Measurements from ENCODE around the gene NT5DC1. TPM values are rescaled to one million over a fixed set of nuclear protein-coding genes. Genes with fewer than 3 reads are reported as not detected.

The NT5DC1 gene
- total and polyA plus RNA-seq, 2 donors (not counting 1 experiment from before 2014, with no cell fraction given), result 26.4 to 54.8 TPM

- Mint-ChIP-seq H3K27ac (no peak overlapping the region), H3K4me1 (peaks cover 6% of the 10 kb centered on the region), H3K4me3 (no peak overlapping the region), H3K9me3 (ENCODE audit: insufficient read depth) (no peaks in the 10 kb centered on the region), H3K27me3 (no peaks in the 10 kb centered on the region)
- intact Hi-C loops (cut with micrococcal nuclease), result loop anchor here (1.0 to 5.0 kb wide), 4 partner anchors 155 to 360 kb away; no protein-coding TSS in a partner anchor
- H3K9me3 ChIP-seq (ENCODE audit: control extremely low read depth in 1 of 3, control insufficient read depth in 2 of 3, insufficient read depth in 1 of 3, low read length in 2 of 3), result no peaks in the 10 kb centered on the region
- ATAC-seq (ENCODE audit: low read depth) (no peak), DNase-seq (no peak)
- H3K27me3 ChIP-seq (replicated peaks in 1 of 4; ENCODE audit: control extremely low read depth in 1 of 4, control insufficient read depth in 3 of 4, insufficient read depth in 4 of 4, low read length in 3 of 4), result no peaks in the 10 kb centered on the region
- H2AFZ ChIP-seq (ENCODE audit: insufficient read depth, low read depth, low read length, poor library complexity, severe bottlenecking), result no peak overlapping the region
- H3K4me3 ChIP-seq (ENCODE audit: control extremely low read depth in 1 of 5, extremely low read depth in 1 of 5, insufficient read depth in 1 of 5, low read depth in 2 of 5, low read length in 4 of 5), result no peak overlapping the region
- H3K36me3 ChIP-seq (replicated peaks in 1 of 2; ENCODE audit: control extremely low read depth in 1 of 2, control insufficient read depth in 1 of 2, extremely low read depth in 1 of 2, insufficient read depth in 2 of 2, low read length in 1 of 2), result no peaks in the 10 kb centered on the region
- TF ChIP-seq EZH2 (IDR thresholded peaks at IDR 0.05; ENCODE audit: borderline replicate concordance, insufficient read depth, low read depth, low read length, poor library complexity, severe bottlenecking) (no peak), CTCF (IDR thresholded peaks at IDR 0.05) (no peak)
- H4K20me1 ChIP-seq (ENCODE audit: control insufficient read depth, insufficient read depth, low read length, poor library complexity, severe bottlenecking), result no peaks in the 10 kb centered on the region
- H3K4me1 ChIP-seq (ENCODE audit: control insufficient read depth in 2 of 2, insufficient read depth in 2 of 2, low read length in 2 of 2), result no peaks in the 10 kb centered on the region
- no CpG with 5 or more reads among the region's 1 CpG for WGBS (ENCODE audit: insufficient coverage)
- no peak overlapping the region for H3K9ac ChIP-seq (ENCODE audit: low read length)
- H3K4me2 ChIP-seq (replicated peaks; ENCODE audit: low read depth, low read length, poor library complexity, severe bottlenecking), result no peak overlapping the region
- CTCF ChIA-PET, result interaction anchor here (0.6 to 7.9 kb wide), 56 partner anchors 8 to 402 kb away, joined by 3 to 151 read pairs (median 6); partner anchors contain the start of genes CALHM4, CALHM5, RWDD1 and TSPYL1
- POLR2A ChIA-PET, result no interaction called here
- H3K27ac ChIP-seq (ENCODE audit: low read length in 2 of 2), result no peak overlapping the region
- peaks cover 22% of the 10 kb centered on the region for H3K79me2 ChIP-seq (ENCODE audit: control insufficient read depth, insufficient read depth, low read length)
These were observed 186.2 kb downstream of the NT5DC1 start for GRCh38 chr6:116286773-116287358.

- no peaks in the 10 kb centered on the region for H3K27me3 ChIP-seq (replicated peaks in 1 of 4; ENCODE audit: control extremely low read depth in 1 of 4, control insufficient read depth in 3 of 4, insufficient read depth in 4 of 4, low read length in 3 of 4)
- WGBS (ENCODE audit: insufficient coverage), result no CpG with 5 or more reads among the region's 2 CpGs
- intact Hi-C loops (cut with micrococcal nuclease), result loop anchor here (1.0 to 5.0 kb wide), 4 partner anchors 155 to 360 kb away; no protein-coding TSS in a partner anchor
- DNase-seq, result peak; percentile 67
- H3K9ac ChIP-seq (ENCODE audit: low read length), result no peak overlapping the region
- no peak overlapping the region for H3K4me2 ChIP-seq (replicated peaks; ENCODE audit: low read depth, low read length, poor library complexity, severe bottlenecking)
- ChIA-PET POLR2A (no interaction called here), CTCF (interaction anchor here (0.6 to 7.9 kb wide), 72 partner anchors 9 to 401 kb away, joined by 3 to 151 read pairs (median 5); partner anchors contain the start of genes CALHM4, CALHM5, RWDD1 and TSPYL1)
- H3K4me3 ChIP-seq (ENCODE audit: control extremely low read depth in 1 of 5, extremely low read depth in 1 of 5, insufficient read depth in 1 of 5, low read depth in 2 of 5, low read length in 4 of 5), result no peak overlapping the region
- H3K4me1 Mint-ChIP-seq, result peaks cover 5% of the 10 kb centered on the region
- H3K79me2 ChIP-seq (ENCODE audit: control insufficient read depth, insufficient read depth, low read length), result peaks cover 21% of the 10 kb centered on the region
- no peaks in the 10 kb centered on the region for H3K36me3 ChIP-seq (replicated peaks in 1 of 2; ENCODE audit: control extremely low read depth in 1 of 2, control insufficient read depth in 1 of 2, extremely low read depth in 1 of 2, insufficient read depth in 2 of 2, low read length in 1 of 2)
- H3K9me3 ChIP-seq (ENCODE audit: control extremely low read depth in 1 of 3, control insufficient read depth in 2 of 3, insufficient read depth in 1 of 3, low read length in 2 of 3), result no peaks in the 10 kb centered on the region
- H4K20me1 ChIP-seq (ENCODE audit: control insufficient read depth, insufficient read depth, low read length, poor library complexity, severe bottlenecking), result no peaks in the 10 kb centered on the region
- no peak overlapping the region for H3K27ac Mint-ChIP-seq
- no peaks in the 10 kb centered on the region for H3K4me1 ChIP-seq (ENCODE audit: control insufficient read depth in 2 of 2, insufficient read depth in 2 of 2, low read length in 2 of 2)
- peak; percentile 76 for ATAC-seq (ENCODE audit: low read depth)
- H3K27me3 Mint-ChIP-seq, result no peaks in the 10 kb centered on the region
- H3K4me3 Mint-ChIP-seq, result no peak overlapping the region
- H2AFZ ChIP-seq (ENCODE audit: insufficient read depth, low read depth, low read length, poor library complexity, severe bottlenecking), result no peak overlapping the region
- TF ChIP-seq CTCF (IDR thresholded peaks at IDR 0.05) (peak; percentile 99), EZH2 (IDR thresholded peaks at IDR 0.05; ENCODE audit: borderline replicate concordance, insufficient read depth, low read depth, low read length, poor library complexity, severe bottlenecking) (no peak)
- no peaks in the 10 kb centered on the region for H3K9me3 Mint-ChIP-seq (ENCODE audit: insufficient read depth)
- H3K27ac ChIP-seq (ENCODE audit: low read length in 2 of 2), result no peak overlapping the region
These were observed 187.1 kb downstream of the NT5DC1 start for GRCh38 chr6:116287689-116288282.
